GM19467 (cell line): Measurements from ENCODE around the gene IKZF3.
"Not testable (repeated sequence)": the region's sequence is repeated elsewhere in the genome, so short reads cannot be mapped to it uniquely, and the experiment has no call there.

Experiments used
- ATAC-seq: cut with Tn5 transposase; IDR thresholded peaks from one replicate; pipeline ENCODE4 v1.9.1; 2021; ENCODE audit warnings: mild to moderate bottlenecking, moderate library complexity; ENCODE audit not compliant: unreplicated experiment

Gene IKZF3

DNA sequence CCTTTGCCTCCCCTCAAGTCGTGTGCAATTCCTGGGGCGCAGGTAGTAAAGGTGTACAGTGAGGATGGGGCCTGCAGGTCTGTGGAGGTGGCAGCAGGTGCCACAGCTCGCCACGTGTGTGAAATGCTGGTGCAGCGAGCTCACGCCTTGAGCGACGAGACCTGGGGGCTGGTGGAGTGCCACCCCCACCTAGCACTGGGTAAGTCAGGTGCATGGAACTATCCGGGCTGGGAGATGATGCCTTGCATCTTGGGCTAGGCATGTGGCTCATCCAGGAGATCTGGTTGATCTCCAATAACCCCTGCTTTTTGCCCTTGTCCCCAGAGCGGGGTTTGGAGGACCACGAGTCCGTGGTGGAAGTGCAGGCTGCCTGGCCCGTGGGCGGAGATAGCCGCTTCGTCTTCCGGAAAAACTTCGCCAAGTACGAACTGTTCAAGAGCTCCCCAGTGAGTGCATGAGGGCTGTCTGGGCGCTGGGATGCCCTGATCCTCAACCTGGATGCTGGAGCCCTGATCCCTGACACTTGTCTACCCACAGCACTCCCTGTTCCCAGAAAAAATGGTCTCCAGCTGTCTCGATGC is 121.2 kb downstream of the IKZF3 start:
- ATAC-seq: no peak

- ATAC-seq: no peak
Measured at GRCh38 chr17:39742126-39742855, 121.8 kb downstream of the IKZF3 start.

- ATAC-seq: no peak
Measured at GRCh38 chr17:39740357-39741111, 123.6 kb downstream of the IKZF3 start.

GRCh38 chr17:39739885-39740356 is 124.2 kb downstream of the IKZF3 start:
- no peak for ATAC-seq

GRCh38 chr17:39738983-39739884 is 124.9 kb downstream of the IKZF3 start:
- ATAC-seq: no peak

DNA sequence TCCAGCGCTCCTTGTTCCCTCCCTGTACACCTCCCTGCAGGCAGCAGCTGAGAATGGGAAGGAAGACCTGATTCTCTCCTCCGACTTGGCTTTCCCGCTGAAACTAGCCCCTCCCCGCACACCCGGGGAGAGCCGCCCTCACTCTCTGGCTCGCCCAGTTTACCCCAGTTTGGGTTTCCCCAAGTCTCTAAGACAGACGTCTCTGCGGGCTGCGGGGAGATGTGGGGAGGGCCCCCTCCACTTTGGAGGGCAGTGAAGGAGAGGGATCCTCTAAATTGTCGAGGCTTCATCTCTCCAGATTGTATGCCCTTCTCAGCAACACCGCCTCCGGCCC is 125.6 kb downstream of the IKZF3 start:
- ATAC-seq: no peak

DNA sequence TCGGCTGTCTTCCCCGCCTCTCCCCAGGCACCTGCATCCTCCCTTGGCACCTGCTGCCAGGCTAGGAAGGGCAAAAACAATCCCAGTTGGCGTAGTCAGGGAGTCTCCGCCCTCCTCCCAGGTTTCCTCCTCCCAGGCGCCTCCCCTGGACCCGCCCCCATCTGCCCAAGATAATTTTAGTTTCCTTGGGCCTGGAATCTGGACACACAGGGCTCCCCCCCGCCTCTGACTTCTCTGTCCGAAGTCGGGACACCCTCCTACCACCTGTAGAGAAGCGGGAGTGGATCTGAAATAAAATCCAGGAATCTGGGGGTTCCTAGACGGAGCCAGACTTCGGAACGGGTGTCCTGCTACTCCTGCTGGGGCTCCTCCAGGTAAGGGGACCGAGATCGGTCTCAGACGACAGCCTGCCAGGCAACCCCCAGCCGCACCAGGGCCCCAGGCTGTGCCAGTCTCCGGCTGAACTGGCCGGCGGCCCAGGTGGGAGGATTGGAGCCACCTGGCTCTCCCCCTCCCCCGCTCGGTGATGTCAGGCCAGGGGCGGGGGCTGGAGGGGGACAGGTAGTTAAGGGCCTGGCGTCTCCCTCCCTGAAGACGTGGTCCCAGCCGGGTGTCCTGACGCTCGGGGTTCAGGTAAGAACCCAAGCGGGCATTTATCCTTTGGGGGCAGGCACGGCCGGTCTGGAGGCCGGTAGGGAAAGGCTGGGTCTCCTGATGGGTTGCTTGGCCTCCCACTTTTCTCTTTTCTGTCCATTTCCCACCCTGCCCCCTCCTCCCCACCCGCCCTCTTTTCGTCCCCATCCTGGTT is 126.1 kb downstream of the IKZF3 start, which contains the start of gene GRB7:
TSS of gene GRB7 (plus strand) at position 179 of the 808 bp plus-strand sequence. CDS start 4,364 bp downstream, outside the sequence.
- no peak for ATAC-seq

- ATAC-seq: no peak
Measured at GRCh38 chr17:39737206-39737759, 126.8 kb downstream of the IKZF3 start.

GRCh38 chr17:39736319-39737165 is 127.6 kb downstream of the IKZF3 start:
- ATAC-seq: no peak

- ATAC-seq: no peak
Measured at GRCh38 chr17:39735882-39736281, 128.2 kb downstream of the IKZF3 start.

GRCh38 chr17:39732586-39732985 is 131.5 kb downstream of the IKZF3 start:
- no peak for ATAC-seq

- peak; percentile 81 for ATAC-seq
Measured at GRCh38 chr17:39730095-39730921, 133.8 kb downstream of the IKZF3 start, which contains the start of gene MIEN1. TSS of gene MIEN1 (minus strand) at chr17:39730532. CDS start at chr17:39730495, 37 bp downstream.

DNA sequence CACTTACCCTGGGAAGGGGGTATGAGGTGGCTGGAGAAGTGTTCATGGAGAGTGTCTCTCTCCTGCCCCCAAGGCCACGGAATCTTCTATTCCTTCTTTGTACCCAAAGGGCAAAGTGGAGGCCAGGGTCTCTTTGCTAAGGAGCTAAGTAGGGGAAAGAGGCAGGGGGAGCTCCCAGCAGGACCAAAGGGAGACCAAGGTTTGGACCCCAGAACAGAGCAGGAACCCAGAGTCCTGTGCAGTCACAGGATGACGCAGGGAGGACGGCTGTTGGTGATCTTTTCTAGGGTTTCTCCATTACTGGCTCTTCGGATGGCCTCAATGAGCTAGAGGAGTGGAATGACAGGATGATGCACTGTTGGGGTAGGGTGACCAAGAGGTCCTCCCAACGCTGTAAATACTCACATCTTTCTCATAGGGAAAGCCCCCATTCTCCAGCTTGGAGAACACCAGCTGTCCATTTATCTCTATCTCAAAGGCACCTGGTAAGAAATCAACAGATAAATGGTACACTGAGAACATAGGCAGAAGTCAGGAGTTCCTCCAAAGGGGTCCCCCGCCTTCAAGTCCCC is 134.7 kb downstream of the IKZF3 start:
- no peak for ATAC-seq

- ATAC-seq: no peak
Measured at GRCh38 chr17:39727556-39727955, 136.6 kb downstream of the IKZF3 start.

- no peak for ATAC-seq
Measured at GRCh38 chr17:39726617-39727016, 137.5 kb downstream of the IKZF3 start.

DNA sequence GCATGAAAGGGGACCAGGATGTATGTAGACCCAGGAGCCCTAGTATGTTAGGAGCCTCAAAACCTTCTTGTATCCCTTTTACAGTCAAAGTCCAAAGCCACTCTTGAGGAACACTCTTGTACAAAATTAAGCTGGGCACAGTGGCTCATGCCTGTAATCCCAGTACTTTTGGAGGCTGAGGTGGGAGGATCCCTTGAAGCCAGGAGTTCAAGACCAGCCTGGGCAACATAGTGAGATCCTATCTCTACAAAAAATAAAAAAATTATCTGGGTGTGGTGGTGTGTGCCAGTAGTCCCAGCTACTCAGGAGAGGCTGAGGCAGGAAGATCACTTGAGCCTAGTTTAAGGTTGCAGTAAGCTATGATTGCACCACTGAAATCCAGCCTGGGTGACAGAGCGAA is 138.2 kb downstream of the IKZF3 start:
- ATAC-seq: not testable (repeated sequence)

DNA sequence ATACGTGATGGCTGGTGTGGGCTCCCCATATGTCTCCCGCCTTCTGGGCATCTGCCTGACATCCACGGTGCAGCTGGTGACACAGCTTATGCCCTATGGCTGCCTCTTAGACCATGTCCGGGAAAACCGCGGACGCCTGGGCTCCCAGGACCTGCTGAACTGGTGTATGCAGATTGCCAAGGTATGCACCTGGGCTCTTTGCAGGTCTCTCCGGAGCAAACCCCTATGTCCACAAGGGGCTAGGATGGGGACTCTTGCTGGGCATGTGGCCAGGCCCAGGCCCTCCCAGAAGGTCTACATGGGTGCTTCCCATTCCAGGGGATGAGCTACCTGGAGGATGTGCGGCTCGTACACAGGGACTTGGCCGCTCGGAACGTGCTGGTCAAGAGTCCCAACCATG is 139.4 kb downstream of the IKZF3 start:
- ATAC-seq: no peak
